Smooth muscle cell of the brain vasculature (primary cell): Measurements from ENCODE around the gene PRDX4.
"Not testable (repeated sequence)": the region's sequence is repeated elsewhere in the genome, so short reads cannot be mapped to it uniquely, and the experiment has no call there.

Experiments used
- DNase-seq: peaks from one replicate; pipeline ENCODE4 v3.0.0-alpha.2; 2012; ENCODE audit warnings: low read depth, low spot score

The PRDX4 gene

DNA sequence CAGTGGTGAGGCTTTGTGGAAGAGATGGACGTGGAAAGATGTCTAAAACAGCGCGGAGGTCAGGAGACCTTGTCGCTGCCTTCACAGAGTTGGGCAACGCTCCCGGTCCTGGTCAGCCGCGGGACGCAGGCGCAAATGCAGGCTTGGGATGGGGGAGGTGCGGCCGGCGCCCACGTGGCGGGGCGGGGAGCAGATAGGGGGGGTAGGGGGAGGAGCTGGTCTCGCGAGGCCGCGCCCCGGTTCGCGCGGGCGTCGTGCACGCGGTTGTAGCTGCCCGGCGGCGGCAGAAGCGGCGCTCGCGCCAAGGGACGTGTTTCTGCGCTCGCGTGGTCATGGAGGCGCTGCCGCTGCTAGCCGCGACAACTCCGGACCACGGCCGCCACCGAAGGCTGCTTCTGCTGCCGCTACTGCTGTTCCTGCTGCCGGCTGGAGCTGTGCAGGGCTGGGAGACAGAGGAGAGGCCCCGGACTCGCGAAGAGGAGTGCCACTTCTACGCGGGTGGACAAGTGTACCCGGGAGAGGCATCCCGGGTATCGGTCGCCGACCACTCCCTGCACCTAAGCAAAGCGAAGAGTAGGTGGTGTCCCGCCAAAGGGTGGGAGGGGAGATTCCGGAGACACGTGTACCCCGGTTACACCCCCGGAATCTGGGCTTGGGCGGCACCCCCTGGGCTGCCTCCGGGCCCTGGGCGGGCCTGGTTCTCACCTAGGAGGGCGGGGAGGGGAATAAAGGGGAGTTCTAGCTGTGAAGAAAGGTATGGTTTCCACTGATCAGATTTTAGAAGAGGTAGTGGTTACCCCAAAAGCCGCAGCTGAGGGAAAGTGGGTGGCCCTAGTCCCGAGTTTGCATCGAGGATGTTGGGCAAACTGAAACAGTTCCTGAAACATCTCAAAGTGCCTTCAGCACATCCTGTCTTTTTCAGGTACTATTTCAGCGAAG is at the start of gene PRDX4:
Gene PRDX4 (plus strand): TSS at position 255 of the 939 bp plus-strand sequence. CDS start 78 bp downstream, at position 333.
- DNase-seq = peak; percentile 51

DNA sequence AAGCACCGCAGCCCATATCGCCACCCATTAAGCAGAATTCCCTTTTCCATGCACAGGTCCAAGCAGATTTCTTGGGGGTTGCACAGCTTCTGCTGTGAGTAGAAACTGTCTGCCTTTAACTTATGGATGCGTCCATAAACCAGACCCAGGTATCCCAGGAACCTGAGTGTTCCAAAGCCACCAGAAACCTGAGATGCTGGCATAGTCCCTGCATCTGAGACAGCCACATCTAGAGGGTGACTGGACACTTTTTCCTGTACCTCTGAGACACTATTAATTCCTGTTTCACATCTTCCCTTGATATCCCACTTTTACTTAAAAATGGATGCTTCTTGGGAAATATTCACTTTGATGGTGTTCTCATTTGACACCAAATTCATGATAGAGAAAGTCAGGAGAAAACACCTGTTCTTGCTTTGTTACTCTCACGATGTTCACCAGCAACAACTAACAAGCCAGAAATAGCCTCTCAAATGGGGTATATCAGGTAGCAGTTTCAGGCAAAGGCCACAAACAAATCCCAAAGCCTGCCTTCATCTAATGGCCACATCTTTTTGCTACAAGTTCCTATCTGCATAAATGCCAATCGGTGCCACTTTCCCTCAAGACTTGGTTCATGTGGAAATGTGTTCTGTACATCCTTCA is 45.5 kb upstream of the PRDX4 start:
- no peak for DNase-seq

DNA sequence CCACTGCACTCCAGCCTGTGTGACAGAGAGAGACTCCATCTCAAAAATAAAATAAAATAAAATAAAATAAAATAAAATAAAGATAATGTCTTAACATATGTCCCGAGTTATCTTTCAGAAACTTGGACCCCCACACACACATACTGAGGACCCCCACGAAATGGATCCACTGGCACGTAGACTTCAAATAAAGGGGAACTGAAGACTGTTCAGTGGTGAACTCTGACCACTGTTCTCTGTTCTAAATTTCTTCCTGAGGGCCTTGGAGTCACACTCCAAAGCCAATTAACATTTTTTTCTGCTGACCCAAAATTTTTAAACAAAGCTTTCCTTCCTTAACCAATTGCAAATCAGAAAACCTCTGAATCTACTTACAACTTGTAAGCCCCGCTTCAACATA is 43.5 kb upstream of the PRDX4 start:
- no peak for DNase-seq

DNA sequence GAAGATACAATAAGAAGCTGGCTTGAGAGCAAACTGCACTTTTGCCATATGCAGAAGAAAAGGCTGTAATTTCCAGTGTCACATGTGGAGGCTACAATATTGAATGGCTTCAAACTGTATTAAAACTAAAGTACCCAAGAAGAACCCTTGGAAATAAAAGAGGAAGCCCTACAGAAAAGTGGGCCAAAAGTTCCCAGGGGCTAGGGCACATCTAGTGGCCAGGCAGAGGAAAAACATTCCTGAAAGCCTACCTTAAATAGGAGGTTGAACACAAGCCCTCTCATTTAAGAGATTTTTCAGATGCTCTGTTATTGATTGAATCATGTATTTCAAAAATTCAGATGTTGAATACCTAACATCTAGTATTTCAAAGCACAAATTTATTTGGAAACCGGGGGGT is 40.6 kb upstream of the PRDX4 start:
- no peak for DNase-seq

DNA sequence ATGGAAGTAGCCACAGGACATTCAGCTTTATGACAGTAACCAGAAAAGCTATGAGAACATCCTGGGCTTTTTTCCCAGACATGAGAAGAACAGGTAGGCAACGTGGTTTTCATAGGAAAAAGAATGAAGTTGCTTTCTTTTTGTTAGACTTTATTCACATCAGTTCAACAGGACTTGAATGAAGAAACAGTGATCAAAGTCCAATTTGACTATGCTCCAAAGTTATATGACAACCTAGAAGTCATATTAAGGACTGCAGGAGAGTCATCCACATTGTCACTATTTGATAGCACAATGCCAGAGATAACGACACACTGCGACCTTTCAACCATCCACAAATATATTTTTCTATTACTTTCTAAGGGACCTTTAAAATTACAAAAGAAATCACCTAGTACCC is 39.2 kb upstream of the PRDX4 start:
- DNase-seq = no peak

DNA sequence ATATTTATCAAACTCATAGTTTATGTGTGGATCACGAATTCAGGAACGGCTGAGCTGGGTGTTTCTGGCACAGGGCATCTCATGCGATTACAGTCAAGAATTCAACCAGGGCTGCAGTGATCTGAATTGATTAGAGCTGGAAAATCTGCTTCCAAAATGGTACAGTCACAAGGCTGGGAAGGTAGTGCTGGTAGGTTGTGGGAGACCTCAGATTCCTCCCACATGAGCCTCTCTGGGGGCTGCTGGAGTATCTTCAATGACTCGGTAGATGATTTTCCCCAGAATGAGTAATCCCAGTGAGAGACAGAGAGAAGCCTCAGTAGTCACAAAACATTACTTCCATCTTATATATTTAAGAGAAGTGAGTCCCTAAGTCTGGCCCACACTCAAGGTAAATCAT is 36.2 kb upstream of the PRDX4 start:
- no peak for DNase-seq

DNA sequence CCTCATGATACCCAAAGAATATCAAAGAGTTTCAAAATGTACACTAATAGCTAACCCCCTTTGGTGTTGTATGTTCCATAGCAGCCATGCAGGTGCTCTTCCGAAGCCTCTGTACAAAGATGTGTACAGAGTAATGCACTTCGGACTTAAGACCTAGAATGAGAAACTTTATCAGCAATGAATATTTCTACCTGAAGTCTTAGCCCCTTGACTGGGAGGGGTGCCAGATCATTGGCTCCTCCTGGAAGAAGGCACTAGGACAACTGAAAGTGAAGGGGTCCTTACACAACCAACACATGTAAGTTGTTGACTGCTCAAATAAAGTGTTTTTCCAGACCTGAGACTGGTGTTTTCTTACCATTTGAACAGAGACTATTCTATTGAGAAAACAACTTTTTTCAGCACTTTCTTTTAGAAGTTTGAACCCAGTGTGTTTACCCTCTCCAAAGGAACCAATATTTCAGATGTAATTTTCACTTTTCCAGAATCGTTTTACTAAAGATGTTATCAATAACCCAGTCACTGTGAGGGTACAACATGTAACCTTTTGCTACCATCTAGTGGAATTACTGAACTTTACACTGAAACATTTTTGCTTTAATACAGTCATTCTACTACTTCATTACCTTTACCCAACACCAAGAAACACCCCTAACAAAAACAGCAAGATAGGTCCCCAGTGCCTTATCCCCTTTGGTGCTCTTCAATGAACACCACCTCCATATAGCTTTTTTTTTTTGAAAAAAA is 33.3 kb upstream of the PRDX4 start:
- no peak for DNase-seq

DNA sequence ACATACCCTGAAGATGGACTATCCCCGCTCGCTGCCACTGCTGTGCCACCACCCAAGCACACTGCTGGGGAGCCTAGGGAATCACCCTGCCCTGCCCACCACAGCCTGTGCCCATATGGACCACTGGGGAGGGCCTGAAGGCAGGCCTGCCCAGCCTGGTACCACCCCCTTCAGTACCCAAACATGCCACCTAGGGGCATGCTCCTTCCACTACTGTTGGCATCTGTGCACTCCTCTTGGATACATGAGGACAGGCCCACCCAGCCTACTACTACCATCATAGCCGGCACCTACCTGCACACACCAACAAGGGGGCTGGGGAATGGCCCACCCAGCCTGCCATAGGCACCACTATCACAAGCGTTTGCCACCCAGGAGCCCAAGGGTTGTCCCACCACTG is 30.1 kb upstream of the PRDX4 start:
- DNase-seq = no peak

DNA sequence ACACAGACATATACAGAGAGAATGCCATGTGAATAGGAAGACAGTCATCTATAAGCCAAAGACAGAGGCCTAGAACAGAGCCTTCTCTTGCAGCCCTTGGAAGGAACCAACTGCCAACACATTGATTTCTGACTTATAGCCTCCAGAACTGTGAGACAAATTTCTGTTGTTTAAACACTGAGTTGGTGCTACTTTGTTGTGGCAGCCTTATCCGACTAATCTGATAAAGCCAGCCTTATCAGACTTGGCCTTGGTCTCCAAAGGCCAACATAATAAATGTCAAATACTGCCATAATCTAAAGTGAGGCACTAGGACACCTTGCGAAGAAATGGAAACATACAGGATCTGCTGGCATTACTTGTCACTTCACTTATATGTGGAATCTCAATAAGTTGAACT is 24.3 kb upstream of the PRDX4 start:
- no peak for DNase-seq

DNA sequence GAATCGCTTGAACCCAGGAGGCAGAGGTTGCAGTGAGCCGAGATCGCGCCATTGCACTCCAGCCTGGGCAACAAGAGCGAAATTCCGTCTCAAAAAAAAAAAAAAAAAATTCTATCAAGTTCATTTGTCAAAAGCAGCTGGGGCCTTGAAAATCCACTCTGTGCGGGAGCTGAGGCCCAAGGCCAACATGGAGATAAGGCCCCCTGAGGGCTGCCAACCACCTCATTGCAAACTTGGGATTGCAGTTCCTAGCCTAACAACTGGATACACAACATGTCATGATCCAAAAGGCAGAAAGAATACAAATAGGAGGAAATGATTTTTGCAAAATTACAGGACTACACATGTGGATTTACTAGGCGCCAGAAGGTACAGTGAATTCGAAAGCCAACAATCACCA is 22.5 kb upstream of the PRDX4 start:
- no peak for DNase-seq

DNA sequence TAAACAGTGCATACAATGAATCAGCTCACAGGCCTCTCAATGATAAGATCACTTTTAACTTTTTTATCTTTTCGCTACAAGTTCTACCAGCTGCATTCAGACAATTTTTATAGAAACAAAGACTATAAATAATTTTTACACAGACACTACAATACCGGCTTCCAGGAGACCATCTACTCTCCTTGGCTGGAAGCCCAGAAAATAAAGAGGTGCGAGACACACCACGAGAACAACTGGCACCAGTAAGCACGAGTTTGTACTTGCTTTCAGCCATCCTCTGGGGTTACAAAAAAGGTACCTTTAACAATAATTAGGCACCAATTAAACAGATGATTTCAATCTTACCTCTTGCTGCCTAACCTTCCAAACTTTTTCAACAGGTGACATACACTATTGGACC is 11.2 kb upstream of the PRDX4 start:
- DNase-seq = no peak

DNA sequence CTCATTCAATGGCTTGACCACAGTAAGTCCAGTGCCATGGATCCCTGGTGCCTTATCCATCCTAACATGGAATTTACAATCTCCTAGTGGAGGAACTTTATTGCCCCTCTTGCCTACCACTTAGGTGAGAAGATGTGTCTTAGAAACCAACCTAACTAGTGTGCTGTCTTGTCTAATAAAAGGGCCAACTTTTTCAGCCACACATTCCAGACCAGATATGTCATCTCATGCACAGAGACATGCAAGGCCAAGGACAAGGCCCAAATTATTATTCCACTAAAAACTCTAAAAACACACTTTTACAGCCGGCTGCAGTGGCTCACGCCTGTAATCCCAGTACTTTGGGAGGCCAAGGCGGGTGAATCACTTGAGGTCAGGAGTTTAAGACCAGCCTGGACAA is 10.6 kb upstream of the PRDX4 start:
- DNase-seq = no peak

DNA sequence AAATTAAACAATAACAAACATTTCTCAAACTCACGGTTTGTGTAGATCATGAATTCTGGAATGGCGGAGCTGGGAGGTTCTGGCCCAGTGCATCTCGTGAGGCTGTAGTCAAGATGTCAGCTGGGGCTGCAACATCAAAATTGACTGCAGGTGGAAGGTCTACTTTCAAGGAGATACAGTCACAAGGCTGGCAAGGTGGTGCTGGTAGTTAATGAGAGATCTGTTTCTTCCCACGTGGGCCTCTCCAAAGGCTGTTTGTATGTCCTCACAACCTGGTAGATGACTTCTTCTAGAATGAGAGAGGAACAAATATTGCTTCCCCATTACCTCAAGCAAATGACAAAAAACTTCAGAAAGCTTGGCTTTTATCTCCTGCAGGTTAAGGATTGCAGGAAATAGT is 8.0 kb upstream of the PRDX4 start:
- no peak for DNase-seq

DNA sequence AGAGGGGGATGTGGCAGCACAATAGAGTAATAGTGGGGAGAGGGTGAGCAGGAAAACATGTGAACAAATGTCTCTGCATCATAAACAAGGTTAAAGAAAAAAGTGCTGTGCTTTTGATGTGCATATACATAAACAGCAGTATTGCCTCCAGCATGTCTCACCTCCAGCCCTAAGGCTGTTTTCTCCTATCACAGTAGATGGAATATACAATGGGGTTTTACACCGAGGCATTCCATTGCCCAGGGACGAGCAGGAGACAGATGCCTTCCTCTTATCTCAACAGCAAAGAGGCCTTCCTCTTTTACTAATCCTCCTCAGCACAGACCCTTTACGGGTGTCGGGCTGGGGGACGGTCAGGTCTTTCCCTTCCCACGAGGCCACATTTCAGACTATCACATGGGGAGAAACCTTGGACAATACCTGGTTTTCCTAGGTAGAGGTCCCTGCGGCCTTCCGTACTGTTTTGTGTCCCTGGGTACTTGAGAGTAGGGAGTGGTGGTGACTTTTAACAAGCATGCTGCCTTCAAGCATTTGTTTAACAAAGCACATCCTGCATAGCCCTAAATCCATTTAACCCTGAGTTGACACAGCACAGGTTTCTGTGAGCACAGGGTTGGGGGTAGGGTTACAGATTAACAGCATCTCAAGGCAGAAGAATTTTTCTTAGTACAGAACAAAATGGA is 7.1 kb upstream of the PRDX4 start:
- DNase-seq = not testable (repeated sequence)

DNA sequence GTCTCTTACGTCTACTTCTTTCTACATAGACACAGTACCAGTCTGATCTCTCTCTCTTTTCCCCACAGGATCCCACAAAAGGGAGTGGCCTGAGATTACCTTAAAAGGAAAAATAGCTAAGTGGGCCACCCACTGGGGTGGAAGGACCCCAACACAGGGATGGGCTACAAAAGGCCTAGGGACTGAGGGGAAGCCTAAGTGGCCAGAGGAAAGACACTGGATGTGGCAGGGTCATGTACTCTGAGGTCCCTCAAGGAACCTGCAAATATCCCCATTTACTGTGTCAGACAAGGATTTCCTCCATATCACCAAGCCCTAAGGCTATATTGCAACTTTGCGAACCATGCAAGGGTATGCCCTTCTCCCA is 6.5 kb upstream of the PRDX4 start:
- no peak for DNase-seq

DNA sequence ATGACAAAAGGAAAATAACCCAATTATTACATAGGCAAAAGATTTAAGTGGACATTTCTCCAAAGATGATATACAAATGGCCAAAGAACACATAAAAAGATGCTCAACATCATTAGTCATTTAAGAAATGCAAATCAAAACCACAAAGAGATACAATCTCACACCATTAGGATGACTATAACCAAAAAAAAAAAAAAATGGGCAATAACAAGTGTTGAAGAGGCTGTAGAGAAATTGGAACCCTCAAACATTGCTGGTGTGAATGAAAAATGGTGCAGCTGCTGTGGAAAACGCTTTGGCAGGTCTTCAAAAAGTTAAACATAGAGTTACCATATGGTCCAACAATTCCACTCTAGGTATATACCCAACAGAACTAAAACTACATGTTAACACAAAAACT is 5.6 kb upstream of the PRDX4 start:
- DNase-seq = no peak

DNA sequence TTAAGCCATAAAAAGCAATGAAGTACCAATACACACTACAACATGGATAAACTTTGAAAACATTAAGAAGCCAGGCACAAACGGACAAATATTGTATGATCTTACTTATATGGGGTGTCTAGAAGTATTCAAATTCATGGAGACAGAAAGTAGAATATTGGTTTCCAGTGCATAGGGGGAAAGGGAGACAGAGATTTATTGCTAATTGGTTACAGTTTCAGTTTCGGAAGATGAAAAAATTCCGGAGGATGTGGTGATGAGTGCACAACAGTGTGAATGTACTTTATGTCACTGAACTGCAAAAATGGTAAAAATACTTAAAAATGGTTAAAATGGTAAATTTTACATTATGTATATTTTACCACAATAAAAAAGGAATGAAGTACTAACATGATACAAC is 5.1 kb upstream of the PRDX4 start:
- no peak for DNase-seq

DNA sequence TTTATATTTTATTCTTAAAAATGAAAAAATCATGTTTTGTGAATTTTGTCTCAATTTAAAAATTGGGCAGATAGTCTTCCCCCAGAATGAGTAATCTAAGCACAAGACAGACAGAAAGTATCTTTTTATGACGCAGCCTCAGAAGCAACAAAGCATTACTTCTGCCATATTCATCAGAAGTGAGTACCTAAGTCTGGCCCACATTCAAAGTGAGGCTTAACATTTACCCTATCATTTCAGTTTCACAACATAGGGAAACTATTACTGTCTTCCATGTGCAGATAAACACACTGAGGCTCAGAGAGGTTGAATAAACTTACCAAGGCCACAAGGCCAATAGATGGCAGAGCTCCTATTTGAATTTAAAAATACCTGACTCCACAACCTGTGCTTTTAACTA is 4.4 kb upstream of the PRDX4 start:
- DNase-seq = no peak

DNA sequence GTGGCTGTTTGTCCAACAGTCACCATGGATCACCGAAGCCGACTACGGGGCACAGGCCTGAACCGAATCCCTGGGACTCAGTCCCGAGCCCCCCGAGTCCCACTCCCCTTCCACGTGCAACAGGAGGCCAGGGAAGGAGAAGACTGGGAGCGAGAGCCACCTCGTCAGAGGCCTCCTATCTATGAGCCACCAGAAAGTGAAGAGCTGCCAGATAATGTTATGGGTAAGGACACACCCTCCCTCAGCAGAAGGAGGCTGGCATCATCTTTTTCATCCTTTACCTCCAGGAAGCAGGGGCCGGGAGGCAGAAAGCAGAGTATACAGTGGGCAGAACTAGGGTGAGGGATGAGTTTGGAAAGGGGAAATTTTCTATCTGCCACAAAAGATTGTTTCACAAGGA is 2.8 kb upstream of the PRDX4 start:
- DNase-seq = no peak

DNA sequence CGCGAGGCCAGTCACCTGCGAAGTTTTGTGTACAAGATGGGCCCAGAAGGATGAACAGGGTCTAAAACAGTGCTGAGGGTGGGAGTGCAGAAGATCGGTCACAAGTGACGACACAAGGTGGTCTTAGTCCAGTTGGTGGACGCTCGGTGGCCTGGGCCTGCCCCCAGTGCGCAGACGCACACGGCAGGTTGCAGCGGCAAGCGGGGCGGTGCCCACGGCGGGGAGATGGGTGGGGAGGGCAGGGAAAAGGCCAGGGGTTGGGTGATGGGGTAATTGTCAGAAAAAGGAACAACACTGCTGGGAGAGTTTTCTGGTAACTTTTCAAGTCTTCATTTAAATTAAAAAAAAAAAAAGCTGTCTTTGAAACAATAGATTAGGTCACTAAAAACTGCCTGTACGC is 1.0 kb upstream of the PRDX4 start:
- no peak for DNase-seq

DNA sequence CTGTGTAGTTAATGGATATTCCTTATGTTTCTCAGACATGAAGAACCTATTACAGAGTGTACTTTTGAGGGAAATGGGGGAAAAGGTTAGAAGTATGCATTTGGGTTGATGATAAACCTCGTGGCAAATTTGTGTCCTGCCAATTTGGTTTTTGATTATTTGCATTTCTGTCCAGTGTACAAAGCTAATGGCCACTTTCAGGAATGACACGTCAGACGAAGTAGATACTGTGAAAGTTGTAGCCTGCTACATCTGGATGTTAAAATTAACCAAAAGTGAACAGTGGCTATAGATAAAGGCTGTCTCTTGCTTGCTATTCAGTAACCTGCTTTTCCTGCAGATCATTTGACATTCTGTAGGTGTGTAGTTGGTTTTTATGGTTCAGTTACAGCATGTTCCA is 1.0 kb downstream of the PRDX4 start:
- DNase-seq = no peak

DNA sequence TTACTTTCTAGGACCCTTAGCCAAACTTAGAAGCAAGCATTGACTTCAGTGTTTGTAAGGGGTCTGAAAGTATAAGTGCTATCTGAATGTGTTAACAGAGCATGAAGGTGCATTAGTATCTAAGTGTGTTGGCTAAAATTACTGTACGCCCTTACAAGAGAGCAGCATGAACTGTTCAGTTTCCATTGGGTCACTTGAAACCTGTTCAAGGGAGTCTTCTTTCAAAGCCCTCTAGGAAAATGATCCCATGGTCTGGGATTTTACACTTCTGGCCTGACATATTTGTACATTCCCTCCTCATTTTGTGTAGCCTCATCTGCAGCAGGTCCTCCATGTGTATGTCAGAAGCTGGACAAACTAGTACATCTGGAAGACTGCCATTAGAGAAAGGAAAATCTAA is 3.2 kb downstream of the PRDX4 start:
- DNase-seq = no peak
